ENCODE data around the gene EVA1B.

EVA1B gene

DNA sequence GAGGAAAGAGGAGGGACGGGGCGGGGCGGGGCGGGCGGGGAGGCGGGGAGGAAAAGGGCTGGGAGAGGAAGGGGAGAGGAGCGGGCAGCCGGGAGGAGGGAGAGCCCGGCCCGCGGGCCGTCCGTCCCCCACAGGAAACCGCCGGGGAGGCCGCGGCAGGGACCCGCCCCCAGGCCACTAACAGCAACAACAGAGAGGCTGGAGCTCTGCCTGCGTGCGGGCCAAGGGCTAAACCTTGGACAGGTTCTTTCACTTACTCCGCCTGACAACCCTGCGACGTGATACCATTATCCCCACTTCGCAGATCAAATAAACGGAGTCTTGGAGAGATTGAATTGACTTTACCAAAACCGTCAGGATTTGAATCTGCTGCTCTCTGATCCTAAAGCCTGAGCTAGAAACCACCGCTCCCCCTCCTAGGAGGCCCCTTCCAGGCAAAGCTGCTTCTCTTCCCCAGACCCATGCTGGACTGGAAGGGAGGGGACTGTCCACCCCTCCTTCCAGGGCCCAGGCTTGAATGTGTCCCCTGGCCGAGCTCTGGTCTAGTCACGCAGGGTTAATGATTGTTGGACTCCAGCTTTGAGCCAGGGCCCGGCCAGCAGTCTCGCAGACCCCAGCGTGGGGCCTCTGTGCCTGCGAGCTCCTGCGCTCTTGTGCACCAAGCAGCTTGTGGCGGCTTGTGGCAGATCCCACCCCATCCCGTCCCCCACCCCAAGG, at the start of gene EVA1B:
TSS of gene EVA1B (minus strand) at position 10 of the 717 bp plus-strand sequence. CDS start 608 bp downstream, outside the sequence.
- no peak for DNase-seq

GRCh38 chr1:36372617-36373016, 49.2 kb upstream of the EVA1B start:
- no peak for DNase-seq

- peak; percentile 5 for DNase-seq
Measured at GRCh38 chr1:36369061-36369861, 45.8 kb upstream of the EVA1B start.

DNA sequence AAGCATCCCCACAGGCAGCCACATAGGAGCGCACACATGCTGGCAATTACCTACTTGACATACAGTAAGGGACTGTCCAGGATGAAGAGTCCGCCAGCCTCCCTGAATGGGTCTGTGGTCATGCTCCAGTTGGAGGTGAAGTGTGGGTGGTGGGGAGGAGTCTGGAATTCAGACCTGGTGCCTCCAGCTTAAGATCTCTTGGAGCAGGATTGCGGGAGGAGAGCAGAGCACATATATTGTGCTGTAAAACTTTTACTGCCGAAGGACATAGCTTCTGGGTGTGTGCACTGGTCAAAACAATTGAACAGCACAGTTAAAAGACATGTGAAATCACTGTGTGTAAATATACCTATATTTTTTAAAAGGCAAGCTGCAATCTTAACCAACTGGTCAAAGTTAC, 44.4 kb upstream of the EVA1B start:
- DNase-seq = no peak

DNA sequence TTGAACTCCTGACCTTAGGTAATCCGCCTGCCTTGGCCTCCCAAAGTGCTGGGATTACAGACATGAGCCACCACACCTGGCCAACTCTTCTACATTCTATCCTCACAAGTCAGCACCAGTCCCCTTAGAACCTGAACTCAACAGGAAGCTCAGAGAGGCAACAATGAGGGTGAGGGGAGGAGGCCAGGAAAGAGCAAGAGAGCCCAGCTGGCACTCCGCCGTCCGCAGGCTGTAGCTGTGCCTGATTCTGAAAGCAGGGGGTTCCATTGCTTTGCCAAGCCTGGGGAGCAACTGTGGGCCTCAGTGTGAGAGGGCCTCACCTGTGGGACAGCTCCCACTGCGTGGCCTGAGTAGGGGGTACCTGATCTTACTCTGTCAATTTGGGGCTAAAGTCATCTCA, 43.6 kb upstream of the EVA1B start:
- no peak for DNase-seq

GRCh38 chr1:36366091-36366661, 42.7 kb upstream of the EVA1B start:
- no peak for DNase-seq

DNA sequence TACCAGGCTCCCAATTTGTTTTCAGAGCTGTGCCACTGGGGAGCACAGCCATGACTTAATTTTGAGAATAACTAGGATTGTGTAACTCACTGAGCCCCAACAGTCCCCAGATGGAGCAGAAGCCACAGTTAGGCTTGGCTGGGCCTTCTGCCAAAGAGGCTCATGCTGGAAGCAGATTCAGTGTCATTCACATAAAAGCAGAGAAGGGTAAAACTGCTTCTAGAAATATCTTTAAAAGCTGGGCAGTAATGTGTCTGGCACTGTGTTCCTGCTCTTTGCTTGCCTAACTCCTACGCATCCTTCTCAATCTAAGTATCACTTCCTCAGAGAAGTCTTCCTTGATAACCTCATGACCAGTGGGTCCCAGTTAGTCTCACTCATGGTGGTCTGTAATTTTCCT, 41.9 kb upstream of the EVA1B start:
- no peak for DNase-seq

DNA sequence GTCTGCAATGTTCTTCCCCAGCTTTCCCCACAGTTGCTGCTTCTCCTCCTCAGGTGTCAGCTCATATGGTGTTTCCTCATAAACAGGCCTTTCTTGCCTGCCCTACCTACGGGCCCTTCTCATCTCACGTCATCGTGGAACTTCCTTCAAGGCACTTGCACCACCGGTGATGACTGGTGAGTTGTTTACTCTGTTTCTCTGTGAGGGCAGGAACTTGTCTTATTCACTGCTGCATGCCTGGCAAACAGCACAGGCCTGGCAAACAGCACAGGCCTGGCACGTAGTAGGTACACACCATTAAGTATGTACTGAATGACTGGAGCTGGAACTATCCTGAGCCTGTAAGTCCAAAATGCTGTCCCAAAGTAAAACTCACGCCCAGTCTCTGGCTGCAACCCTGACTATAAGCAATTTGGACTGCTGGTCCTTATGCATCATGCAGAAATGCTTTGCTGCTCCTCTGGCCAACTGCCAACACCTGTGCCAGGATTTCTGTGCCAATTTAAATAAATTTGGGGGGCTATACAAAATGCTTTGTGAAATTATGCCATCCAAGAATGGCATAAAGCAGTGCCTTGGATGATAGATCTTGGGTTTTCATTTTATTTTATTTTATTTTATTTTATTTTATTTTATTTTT, 36.6 kb upstream of the EVA1B start:
- no peak for DNase-seq

DNA sequence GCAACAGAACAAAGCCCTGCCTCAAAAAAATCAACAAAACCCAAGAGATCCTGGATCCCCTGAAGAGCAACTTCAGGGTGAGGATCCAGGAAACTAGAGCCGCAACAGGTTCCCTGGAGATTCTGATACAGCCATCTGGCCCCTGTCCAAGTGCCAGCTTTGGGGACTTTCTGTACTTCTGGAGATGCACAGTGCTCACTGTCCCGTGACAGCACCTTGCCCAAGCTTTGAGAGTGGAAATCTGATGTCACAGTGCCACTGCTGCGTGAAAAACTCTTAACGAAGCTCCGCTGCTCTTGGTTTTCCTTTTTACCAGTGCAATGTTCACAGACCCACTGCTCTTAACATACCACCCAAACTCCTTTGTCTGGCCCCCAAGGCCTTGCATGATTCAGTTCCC, 35.9 kb upstream of the EVA1B start:
- no peak for DNase-seq

- DNase-seq = no peak
Measured at GRCh38 chr1:36358514-36359084, 35.2 kb upstream of the EVA1B start.

- DNase-seq = no peak
Measured at GRCh38 chr1:36355811-36356210, 32.4 kb upstream of the EVA1B start.

- DNase-seq = no peak
Measured at GRCh38 chr1:36354486-36354885, 31.0 kb upstream of the EVA1B start.

DNA sequence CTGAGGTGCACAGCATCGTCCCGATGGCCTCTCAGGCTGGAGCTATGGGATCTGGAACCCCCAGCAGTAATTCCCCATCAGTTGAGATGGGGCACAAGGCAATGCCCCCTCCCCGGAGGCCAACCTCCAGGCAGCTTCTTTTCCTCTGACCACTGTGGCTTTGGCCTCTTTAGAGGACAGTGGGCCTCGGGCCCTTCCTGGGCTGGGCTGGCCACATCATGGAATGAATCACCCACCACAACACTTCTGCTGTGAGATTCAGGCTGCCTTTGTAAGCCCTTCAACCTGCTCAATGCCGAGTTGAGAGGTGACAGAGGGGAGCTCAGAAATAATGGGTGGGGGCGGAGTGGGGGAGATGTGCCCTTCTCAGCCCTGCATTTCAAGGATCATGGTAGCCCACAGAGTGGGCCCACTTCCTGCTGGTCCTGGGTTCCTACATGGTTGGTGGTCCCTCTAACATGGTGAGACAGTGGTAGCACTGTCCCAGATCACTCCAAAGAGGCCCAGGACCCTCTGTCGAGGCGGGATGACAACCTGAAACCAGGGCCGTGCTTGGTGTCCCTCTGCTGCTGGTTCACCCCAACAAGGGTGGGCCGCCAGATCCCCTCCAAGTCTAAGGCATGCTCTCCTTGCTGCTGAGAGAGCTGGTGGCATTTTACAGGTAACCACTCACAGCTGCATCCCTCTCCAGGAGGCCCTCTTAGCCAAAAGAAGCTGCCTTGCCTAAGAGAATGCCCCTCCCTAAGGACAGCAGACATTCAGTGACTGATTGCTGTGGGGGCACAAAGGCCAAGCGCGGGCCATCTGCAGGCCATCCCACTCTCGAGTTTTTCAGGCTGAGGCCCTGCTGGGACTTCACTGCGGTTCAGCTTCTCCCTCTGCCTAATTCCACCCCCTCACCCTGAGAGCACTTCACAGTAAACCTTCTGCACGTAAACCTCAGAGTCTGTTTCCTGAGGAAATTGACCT, 29.7 kb upstream of the EVA1B start:
- no peak for DNase-seq

- no peak for DNase-seq
Measured at GRCh38 chr1:36352125-36352909, 28.9 kb upstream of the EVA1B start.

DNA sequence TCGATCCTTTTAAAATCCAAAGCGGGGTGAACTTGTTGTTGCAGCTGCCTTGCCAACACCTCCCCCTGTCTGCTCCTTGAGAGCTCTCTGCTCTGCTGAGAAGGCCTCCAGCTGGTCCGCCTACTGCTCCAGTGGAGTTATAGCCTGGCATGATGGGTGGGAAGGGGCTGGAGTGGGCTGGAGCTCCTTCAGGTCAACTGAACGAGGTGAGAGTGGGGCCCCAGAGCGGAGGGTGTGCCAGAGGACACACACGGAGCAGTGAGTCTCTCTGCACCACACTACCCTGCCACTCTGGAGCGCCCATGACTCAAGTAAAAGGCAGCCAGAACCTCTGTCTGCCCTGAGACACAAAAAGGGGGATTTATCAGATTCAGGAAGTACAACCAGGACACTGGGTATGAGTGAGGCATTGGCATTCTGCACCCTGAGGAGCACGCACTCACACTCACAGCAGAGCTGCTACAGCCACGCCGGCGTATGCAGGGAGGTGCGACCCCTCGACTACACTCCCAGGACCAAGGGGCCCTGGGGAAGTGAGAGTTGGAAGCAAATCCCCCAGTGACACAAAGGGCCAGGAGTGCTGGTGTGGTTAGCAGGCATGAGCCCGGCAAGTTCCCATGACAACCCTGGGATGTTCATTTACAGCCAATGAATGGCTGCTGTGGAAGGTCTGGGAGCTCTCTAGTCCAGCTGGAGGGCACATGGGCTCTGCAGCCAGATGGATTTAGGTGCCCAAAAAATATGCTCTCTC, 28.0 kb upstream of the EVA1B start:
- no peak for DNase-seq

DNA sequence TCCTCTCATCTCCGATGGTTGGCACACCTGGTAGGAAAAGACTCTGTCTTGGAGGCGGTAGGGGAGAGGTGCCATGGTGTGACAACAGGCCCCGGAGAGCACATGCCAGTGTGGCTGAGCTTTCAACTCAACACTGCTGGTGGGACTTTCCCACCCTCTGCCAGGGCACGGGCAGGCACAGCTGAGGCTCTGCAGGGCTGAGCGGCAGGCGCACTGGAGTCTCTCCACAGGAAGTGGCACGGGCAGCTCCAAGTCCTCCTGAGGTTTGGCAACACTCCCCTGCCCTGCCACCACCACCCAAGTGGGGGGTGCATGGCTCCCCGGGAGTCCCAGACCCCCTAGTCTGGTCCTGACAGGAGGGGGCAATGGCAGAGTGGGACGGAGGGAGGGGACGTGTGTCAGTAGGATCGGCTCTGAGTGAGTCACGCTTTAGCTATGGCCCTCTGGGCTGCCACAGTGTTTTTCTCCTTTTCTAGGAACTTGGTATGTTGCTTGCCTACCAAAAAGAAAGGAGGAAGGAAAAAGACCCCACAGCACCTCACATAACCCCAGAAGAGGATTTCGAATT, 27.3 kb upstream of the EVA1B start:
- DNase-seq = no peak

- DNase-seq = no peak
Measured at GRCh38 chr1:36349839-36350238, 26.4 kb upstream of the EVA1B start.

DNA sequence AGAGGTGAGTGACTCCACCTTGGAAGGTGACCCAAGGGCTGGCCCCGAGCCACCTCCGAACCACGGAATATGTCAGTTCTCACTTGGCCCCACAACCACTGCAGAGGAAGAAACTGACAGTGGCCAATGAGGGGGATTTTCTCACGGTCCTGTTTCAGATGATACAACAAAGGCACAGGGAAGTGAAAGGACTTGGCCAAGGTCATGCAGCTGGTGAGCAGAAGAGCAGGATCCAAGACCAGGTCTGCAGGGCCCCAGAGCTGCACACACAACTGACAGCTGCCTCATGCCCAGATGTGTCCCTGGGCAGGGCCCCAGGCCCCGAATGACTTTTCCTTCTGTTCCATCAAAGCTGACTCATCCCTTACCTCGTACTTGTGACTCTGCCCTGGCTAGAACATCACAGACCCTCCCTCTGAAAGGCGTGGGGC, 25.8 kb upstream of the EVA1B start:
- DNase-seq = no peak

DNA sequence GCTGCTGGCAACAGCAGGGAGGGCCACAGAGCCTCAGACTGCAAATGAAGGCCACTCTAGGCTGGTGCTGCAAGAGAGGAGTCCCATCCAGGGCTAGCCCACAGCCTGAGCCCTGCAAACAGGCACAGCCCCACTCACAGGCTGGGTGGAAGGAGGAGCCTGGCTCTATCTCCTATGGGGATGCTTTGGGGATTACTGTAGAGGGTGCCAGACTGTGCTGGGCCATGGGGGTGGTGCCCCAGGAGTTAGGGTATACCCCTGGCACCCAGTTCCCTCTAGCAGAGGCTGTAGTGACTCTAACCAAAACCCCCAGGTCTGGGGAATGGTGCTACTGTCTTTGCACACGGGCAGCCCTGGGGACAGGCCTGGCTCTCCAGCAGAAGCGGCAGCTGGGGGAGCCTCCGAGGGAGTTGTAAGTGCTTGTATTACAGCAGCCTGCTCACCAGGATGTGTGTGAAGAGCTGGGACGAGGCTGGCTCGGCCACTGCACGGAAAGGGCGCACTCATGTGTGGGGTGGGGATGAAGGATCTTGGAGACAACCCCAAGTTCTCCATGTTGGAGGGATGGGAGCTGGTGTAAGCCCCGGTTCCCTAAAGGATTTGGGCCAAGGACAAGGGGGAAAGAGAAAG, 23.4 kb upstream of the EVA1B start:
- DNase-seq = no peak
